COLO829 (cell line): ENCODE results near the gene DCUN1D2.

Experiments
- DNase-seq: peaks from one replicate; pipeline ENCODE4 v3.0.0; 2012; ENCODE audit warnings: low spot score

The DCUN1D2 gene

DNA sequence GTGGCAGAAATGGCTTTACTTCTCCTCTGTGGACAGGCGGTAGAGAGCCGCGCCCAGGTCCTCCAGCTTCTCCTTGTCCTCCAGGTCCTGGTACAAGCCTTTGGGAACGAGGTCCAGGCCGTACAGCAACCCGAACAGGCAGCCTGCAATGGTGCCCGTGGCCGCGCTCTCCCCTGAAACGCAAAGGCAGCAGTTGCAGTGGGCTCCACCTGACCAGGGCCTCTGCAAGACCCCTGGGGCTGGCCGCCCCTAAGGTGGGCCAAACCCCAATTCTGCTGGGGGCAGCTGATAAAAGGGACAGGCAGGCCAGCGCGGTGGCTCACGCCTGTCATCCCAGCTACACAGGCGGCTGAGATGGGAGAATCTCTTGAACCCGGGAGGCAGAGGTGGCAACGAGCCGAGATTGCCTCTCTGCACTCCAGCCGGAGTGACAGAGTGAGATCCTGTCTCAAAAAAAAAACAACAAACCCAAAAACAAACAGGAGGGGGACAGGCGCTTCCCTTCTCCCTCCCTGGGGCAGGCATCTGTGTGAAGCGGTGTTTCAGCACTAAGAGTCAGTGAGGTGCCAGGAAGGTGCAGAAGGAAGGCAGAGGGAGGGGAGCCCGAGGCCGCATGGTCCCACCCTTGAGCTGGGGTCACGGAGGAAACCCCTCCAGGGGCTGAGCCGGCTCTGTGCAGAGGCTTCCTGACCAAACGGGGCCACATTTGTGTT lies 67.5 kb downstream of the DCUN1D2 start:
- DNase-seq = no peak

GRCh38 chr13:113421673-113422270 lies 68.7 kb downstream of the DCUN1D2 start:
- DNase-seq = no peak

DNA sequence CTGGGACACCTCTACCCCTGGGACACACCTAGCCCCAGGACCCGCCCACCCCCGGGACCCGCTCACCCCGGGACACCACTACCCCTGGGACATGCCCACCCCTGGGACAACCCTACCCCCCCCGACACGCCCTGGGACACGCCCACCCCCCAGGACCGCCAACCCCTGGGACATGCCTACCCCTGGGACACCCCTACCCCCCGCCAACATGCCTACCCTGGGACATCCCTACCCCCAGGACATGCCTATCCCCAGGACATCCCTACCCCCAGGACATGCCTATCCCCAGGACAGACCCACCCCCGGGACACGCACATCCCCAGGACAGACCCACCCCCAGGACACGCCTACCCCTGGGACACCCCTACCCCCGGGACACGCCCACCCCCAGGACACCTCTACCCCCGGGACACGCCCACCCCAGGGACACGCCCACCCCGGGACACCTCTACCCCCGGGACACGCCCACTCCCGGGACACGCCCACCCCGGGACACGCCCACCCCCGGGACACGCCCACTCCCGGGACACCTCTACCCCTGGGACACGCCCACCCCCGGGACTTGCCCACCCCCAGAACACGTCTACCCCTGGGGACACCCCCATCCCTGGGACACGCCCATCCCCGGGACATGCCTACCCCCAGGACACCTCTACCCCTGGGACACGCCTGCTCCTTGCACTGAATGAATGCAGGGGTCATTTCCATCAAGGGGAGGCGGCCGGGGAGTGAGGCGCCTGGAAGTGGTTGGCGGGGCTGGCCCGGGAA lies 69.5 kb downstream of the DCUN1D2 start:
- DNase-seq = no peak

DNA sequence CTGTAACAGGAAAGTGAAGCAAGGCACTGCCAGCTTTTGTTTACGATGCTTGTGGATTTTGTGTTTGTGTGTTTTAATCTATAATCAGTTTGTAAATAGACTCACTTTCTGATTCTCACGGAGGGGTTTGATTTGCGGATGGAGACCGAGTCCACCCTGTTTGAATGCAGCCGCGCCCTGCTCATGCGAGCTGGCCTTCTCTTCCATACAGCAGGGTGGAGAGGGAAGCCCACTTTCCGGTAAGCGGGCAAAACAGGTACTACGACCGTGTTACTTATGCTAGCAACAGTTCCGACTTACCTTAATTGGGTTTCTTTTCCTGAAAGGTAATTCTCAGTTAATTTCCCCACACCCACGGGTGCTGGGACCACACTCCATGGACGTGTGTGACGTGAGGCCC lies 70.3 kb downstream of the DCUN1D2 start:
- no peak for DNase-seq

- no peak for DNase-seq
Observed at GRCh38 chr13:113419531-113420193, 70.8 kb downstream of the DCUN1D2 start.

- no peak for DNase-seq
Observed at GRCh38 chr13:113418722-113419049, 71.8 kb downstream of the DCUN1D2 start.

DNA sequence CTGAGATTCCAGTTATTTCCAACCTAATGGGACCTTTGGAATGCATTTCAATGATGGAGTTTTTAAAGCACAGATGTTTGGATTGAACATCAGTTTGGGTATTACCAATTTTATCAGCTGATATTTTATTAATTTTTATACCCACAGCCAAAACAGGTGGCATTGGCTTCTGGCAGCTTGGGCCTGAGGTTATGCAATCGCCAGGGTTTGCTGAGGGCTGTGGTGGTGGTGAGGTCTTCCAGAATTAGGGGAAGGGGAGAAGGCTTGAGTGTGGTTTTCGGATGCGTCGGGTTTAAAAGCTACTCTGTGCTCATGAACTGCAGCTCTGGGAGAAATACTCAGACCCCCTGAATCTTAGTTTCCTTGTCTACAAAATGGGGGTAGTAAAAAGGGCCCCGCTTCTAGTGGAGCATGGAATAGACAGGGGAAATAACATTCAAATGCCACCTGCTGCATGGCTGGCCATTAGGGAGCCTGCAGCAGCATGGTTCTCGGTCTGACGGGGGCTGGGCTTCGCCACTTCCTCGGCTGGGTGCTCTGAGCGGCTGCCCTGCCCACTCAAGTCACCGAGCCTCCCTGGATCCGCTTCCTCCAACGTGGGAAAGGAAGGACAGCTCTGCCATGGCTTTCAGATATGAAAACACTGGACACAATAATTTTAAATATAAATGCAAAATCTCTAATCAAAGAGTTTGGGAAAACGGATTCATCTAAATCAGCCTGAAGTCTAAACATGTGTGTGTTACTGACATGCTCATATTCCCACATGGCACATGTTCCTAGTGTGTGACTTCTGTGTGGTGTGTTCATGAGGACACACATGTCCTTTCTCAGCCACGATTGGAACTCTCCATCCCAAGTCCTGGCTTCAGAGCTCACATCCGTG lies 72.4 kb downstream of the DCUN1D2 start:
- no peak for DNase-seq

DNA sequence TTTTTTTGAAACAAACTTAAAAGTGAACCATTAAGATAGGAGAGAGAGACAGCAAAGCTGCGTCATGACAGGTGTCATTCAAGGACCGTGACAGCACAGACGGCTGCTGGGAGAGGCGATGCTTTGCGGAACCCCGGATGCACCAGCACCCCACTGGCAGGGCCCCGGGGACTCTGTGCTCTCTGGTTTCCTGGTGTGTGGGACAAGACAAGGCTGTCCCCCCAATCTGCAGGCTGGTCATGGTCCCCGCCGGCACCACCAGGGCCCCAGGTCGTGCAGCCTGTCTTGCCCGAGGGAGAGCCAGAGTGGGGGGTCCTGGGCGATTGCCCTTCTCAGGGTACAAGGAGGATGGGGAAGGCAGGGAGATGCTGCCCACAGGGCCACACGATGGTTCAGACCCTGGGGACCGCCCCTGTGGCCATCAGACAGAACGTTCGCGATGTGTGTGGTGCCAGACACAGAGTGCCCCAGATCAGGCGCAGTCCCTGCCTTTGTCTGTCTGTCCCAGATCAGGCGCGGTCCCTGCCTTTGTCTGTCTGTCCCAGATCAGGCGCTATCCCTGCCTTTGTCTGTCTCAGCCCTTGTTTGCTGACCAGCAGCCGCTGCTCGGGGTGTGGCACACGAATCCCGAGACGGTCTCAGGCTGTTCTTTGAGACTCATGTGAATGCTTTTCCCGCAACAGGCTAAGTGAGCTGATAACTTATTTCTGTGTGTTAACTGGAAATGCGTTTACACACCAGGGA lies 73.3 kb downstream of the DCUN1D2 start:
- DNase-seq = no peak

- DNase-seq = no peak
Observed at GRCh38 chr13:113415825-113416224, 74.7 kb downstream of the DCUN1D2 start.

GRCh38 chr13:113415032-113415431 lies 75.5 kb downstream of the DCUN1D2 start:
- DNase-seq = no peak

DNA sequence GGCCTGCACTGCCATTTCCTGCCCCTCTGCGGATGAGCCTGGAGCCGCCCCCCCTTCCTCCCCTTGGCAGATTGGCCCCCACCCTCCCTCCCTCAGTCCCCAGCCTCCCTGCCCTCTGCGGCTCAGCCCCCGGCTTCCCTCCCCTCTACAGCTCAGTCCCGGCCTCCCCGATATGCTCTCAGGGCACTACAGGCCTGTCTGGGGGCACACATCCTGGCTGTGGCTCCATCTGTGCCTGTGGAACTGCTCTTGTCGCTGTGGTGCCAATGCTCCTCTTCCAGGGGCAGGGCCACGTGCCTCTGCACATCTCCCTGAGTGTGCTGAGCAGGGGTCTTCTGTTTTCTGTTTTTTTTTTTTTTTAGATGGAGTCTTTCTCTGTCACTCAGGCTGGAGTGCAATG lies 76.2 kb downstream of the DCUN1D2 start:
- DNase-seq = no peak

DNA sequence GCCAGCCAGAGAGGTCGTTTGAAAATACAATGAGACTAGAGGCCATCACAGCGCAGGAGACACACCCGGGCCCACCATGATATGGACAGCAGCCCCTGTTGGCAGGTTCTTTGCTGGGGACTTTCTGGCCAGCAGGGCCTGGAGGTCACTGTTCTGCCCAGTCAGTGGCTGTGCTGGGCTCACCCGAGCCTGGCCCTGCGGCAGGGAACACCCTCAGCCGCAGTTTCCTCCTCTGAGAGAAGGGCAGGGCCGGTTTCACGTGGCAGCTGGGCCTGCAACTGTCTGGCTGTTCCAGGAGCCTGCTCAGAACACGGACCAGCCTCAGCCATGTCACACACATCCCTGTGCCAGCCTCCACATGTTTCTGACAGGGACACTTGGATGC lies 76.6 kb downstream of the DCUN1D2 start:
- no peak for DNase-seq

- DNase-seq = no peak
Observed at GRCh38 chr13:113413178-113413897, 77.2 kb downstream of the DCUN1D2 start.

DNA sequence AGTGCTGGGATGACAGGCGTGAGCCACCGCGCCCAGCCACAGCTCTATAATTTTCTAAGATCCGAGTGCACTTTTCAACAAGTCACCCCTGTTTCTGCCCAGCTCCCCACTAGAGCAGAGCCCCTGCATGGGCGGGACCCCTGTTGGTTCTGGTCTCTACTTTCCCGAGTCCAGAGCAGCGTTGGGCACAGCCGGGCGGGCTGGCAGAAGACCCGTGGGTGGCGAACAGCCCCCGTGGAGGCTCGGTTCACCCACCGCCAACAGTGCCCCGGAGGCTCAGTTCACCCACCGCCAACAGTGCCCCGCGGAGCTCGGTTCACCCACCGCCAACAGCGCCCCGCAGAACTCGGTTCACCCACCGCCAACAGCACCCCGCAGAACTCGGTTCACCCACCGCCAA lies 78.1 kb downstream of the DCUN1D2 start:
- no peak for DNase-seq

DNA sequence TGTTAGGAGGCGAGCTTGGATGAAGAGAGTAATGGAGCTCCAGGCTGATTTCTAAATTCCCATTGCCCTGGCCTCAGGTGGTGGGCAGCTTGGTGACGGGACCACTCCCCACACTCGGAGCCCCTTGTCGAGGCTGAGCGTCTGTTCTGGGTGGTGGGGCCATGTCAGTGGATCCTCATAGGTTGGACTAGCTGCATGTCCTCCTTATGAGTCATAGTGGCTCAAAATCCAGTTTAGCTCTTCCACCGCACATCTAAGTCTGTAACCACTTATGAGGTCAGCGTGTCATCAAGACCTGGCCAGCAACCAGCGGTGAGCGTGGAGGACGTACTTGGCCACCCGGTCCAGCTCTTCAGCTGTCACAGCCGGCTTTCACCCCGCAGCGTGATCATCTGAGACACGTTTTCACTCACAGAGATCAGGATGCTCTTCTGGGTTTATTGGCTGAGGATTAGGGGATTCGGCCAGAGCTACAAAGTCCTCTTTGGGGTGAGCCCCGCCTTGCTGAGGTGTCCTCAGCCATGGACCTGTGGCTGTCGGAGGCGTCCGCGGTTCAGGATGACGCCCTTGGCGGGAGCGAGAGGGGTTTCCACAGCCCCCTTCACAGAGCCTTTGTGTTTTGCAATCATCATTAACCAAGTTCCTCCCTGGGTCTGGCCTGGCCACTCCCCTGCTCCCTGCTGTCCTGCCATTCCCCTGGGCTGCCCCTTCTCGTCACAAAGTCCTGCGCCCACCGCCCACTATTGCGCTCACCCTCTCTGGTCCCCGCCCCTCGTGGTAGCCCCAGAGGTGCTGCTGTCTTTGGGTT lies 79.1 kb downstream of the DCUN1D2 start:
- no peak for DNase-seq

DNA sequence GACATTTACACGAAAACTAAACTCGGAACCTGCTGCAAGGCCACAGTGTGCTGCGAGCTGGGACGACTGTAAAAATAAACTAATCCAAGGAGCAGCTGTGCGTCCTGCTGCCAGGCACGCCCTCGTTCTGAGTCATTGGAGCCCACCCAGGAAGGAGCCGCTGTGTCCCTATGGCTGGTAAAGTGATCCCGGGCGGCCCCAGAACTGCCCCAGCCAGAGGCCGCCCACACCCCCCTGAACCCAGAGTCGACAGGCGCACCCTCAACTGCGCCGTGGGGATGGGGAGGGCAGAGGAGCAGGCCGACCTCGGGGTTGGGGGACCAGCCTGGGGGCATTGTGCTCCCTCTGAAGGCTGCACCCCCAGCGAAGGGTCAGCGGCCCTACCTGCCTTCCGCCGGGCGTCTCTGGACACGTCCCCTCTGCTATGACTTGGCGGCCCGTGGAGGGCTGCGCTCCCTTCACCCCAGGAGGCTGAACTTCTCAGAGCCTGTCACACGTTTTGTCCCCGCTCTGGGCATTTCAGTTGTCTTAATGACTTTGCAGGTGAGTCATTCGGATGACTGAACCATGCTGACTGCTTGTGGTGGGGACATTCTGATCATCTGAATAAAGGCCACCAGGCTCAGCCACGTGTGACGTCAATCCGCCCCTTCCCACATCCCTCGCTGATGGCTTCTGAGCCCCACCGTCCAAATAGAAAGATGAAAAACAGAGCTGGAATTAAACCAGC lies 79.9 kb downstream of the DCUN1D2 start:
- DNase-seq = no peak

GRCh38 chr13:113408562-113408961 lies 81.9 kb downstream of the DCUN1D2 start:
- DNase-seq = no peak

DNA sequence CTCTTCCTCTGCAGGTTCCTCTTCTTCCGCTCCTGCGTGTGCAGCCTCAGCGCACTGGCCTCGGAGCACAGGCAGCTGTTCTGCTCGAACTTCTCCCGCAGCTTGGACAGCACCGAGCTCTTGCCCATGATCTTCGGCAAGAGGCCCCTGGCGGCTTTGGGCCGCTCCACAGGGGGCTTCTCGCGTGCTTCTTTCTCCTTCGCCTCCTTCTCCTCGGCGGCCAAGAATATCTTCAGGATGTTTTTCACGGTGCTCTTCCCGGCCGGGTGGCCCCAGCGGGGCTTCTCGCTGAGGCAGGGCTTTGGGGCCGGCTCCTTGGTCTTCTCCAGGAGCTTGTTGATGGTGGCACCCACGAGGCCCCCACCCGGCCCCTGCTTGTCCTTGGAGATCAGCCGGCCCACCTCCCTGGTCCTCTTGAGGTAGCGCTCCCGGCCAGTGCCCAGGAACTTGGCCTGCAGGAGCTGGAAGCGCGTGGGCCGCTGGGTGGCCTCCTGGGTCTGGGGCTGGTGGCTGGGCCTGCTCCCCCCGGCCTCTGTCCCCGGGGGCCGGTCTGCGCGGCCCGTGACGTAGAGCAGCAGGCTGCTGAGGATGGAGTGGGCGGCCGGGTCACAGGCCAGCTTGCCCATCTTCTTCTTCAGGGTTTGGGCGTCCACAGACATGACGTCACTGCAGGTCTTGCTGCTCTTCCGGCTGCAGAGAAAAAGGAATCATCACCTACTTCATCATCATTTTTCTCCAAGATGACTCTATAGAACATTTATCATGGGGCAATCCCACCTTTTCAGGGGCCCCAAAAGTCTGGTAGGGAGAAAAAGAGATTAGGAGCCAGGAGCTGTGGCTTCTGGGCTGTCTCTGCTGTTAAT lies 82.7 kb downstream of the DCUN1D2 start:
- DNase-seq = no peak
